Activated CD4-positive, alpha-beta T cell treated with anti-CD3 and anti-CD28 coated beads, Interleukin-2, Interleukin-4, amounts not matched to agents 100 ng/mL and 50 ng/mL, durations not matched to agents 16 hours and 8 hours (primary cell): ENCODE results near the gene SPARCL1.
"Not testable (repeated sequence)": the region's sequence is repeated elsewhere in the genome, so short reads cannot be mapped to it uniquely, and the experiment has no call there.

Source experiments
- DNase-seq: peaks from one replicate; pipeline ENCODE4 v3.0.0-alpha.2; 2020; ENCODE audit warnings: low spot score

SPARCL1 gene

GRCh38 chr4:87500092-87500462 lies 29.1 kb downstream of the SPARCL1 start:
- no peak for DNase-seq

GRCh38 chr4:87499403-87500091 lies 29.6 kb downstream of the SPARCL1 start:
- peak; percentile 81 for DNase-seq

DNA sequence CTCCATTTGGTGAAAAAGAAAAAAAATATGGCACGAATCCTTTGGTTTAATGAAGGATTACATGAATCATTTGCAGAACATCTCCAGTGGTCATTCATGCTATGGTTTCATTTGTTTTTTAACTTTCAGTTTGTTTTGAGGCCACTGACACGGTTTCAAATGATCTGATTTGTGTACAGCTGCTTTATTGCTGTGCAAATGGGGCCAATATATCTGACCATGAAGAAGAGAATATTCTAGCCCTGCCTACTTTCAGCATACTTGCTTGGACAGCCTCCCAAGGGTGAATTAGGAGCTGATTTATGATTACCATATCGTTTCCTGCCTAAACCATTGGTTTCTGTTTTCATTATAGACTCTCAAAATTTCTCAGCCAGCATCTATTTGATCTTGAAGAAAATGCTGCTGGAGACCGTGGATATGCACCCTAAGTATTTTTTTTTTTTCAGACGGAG lies 30.7 kb downstream of the SPARCL1 start:
- peak; percentile 68 for DNase-seq

DNA sequence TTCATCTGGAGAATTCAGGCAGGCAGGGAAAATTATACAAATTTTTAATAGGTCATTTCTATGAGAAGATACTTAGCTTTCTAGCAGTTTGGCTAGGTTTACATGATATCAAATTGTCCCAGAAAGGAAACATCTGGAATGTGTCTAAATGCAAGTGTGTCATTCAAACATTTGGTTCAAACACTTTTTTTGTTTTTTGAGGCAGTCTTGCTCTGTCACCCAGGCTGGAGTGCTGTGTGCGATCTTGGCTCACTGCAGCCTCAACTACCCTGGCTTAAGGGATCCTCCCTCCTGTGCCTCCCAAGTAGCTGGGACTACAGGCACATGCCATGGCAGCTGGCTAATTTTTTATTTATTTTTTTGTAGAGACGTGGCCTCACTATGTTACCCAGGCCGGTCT lies 31.6 kb downstream of the SPARCL1 start:
- DNase-seq: no peak

GRCh38 chr4:87497159-87497558 lies 32.0 kb downstream of the SPARCL1 start:
- DNase-seq: peak; percentile 30

- DNase-seq: no peak
Observed at GRCh38 chr4:87493115-87493514, 36.1 kb downstream of the SPARCL1 start.

GRCh38 chr4:87491851-87492250 lies 37.3 kb downstream of the SPARCL1 start:
- not testable (repeated sequence) for DNase-seq

- DNase-seq: no peak
Observed at GRCh38 chr4:87491436-87491835, 37.7 kb downstream of the SPARCL1 start.

- DNase-seq: no peak
Observed at GRCh38 chr4:87490664-87491369, 38.4 kb downstream of the SPARCL1 start.

DNA sequence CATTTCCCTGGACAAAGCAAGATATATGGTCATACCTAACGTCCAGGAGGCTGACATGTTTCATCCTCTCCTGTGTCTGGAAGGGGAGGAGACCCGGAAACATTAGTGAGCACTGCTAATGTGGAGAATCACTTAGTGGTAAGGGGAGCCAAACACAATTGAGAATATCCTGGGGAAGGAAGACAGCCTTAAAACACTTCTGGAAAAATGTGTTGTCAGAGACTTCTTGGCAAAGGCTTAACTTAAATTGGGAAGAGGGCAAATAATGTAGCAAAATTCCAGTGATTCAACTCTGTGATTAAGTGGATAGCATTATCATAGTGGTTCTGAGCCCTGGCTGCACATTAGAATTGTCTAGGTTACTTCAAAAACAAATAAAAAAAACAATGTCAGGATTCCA lies 39.5 kb downstream of the SPARCL1 start:
- no peak for DNase-seq

GRCh38 chr4:87488666-87489065 lies 40.5 kb downstream of the SPARCL1 start:
- not testable (repeated sequence) for DNase-seq

DNA sequence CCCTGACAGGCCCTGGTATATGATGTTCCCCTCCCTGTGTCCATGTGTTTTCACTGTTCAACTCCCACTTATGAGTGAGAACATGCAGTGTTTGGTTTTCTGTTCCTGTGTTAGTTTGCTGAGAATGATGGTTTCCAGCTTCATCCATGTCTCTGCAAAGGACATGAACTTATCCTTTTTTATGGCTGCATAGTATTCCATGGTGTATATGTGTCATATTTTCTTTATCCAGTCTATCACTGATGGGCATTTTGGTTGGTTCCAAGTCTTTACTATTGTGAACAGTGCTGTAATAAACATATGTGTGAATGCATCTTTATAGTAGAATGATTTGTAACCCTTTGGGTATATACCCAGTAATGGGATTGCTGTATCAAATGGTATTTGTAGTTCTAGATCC lies 45.9 kb downstream of the SPARCL1 start:
- DNase-seq: not testable (repeated sequence)

DNA sequence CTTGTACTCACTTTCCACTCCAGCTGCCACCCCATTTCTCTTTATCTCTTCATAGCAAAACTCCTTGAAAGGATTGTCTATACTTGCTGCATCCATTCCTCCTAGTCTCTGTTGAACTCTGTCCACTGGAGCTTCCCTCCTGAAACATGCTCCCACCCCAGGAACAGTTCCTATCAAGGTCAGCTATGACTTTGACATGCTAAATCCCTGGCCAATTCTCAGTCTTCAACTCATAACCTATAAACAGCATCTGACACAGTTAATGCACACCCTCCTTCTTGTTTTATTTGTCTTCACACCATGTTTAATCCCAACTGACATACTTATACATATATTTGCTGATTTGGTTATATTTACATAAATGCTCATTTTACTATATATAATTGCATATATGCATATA lies 47.8 kb downstream of the SPARCL1 start:
- no peak for DNase-seq

DNA sequence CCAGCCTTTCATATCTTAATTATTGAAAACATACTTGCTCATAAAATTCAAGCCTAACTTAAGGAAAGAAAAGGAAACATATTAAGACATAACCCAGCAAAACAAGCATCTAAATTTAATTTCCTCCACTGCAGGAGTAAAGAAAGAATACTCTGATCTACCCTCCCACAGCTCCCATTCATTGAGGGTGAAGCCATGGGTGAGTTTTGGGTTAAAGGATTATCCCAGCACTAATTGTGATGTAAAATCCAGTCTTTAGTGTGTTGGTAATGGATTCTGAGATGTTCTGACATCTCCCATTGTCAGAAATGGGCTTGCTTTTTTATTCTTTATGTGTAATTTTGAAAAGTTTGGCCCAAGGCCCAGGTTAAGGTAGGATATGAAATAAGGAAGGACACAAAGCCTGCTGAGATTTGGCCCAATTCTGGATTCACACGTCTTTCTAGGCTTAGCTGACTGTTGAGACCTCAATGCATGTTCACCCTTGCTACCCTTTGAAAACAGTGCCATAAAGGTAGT lies 50.4 kb downstream of the SPARCL1 start:
- DNase-seq: no peak

DNA sequence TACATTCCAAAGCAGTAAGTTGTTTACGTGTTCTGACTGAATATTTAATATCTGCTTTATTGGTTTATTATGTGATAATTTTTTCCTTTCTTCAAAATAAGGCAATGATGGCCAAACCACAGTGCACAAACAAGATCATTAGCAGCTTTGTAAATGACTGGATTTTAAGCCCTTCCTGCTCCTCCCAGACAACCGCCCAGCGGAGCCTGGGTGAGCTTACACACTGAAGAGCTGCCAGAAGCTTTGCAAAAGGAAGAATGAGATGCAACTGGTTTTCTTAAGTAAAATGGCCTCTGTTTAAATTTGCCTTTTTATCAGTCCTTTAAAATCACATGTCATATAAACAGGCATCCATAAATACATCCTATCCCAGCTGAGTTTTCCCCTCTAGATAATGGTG lies 52.2 kb downstream of the SPARCL1 start:
- no peak for DNase-seq

DNA sequence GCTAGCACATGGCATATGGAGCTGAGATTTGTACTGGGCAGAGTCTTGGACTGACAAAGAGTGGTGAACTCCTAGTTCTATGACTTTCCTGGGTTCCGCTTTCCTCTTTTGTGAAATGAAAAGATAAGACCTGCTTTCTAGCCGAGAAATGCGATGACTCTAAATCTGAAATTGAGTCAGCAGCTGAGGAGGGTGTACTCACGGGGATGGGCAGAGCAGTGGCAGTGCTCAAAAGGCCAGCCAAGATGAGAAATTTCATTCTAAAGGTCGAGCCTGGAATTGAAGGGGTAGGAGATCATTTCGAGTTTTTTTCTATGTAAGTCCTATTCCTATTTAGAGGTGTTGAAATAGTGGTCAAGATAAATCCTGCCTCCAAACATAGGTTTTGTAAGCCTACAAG lies 59.8 kb downstream of the SPARCL1 start:
- peak; percentile 54 for DNase-seq

DNA sequence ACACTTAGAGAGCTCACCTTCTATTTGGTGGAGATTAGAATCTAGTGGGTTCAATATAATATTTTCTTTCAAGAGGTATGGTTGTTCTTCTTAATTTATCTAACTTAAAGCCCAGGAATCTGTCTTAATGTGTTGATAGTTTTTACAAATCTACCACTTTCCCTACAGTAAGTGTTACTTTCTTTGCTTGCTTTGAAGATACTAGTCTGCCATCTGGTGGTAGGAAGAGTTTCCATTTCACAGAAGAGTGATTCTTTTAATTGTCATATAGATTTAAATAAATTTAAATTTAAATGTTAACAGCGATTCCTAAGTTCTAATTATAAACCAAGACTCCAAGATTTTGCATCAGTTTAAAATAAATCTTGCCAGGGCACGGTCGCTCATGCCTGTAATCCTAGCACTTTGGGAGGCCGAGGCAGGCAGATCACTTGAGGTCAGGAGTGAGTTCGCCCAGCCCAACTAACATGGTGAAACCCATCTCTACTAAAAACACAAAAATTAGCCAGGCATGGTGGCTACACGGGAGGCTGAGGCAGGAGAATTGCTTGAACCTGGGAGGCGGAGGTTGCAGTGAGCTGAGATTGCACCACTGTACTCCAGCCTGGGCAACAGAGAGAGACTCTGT lies 63.3 kb downstream of the SPARCL1 start:
- DNase-seq: peak; percentile 48

DNA sequence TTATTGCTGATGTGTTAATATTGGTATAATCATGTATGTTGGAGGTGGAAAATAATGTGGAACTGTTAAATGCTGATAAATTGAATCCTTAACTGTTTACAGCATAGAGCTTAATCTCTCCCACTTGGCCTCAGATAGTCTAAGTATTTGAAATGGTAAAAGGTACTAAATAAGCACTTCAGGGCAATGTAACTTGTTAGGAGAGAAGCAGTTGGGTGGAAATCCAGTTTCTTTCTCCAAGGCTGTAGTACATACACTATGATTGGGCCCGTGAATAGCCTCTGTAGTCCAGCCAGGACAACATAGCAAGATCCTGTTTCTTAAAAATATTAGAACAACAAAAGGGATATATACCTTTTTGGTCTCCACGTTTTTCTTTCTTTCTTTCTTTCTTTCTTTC lies 67.1 kb downstream of the SPARCL1 start:
- no peak for DNase-seq

GRCh38 chr4:87461281-87461700 lies 67.9 kb downstream of the SPARCL1 start:
- DNase-seq: no peak

DNA sequence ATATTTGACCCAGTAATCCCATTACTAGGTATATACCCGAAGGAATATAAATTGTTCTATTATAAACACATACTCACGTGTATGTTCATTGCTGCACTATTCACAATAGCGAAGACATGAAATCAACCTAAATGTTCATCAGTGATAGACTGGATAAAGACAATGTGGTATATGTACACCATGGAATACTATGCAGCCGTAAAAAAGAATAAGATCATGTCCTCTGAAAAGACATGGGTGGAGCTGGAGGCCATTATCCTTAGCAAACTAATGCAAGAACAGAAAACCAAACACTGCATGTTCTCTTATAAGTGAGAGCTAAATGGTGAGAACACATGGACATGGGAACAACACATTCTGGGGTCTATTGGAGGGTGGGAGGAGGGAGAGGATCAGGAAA lies 70.3 kb downstream of the SPARCL1 start:
- DNase-seq: no peak

DNA sequence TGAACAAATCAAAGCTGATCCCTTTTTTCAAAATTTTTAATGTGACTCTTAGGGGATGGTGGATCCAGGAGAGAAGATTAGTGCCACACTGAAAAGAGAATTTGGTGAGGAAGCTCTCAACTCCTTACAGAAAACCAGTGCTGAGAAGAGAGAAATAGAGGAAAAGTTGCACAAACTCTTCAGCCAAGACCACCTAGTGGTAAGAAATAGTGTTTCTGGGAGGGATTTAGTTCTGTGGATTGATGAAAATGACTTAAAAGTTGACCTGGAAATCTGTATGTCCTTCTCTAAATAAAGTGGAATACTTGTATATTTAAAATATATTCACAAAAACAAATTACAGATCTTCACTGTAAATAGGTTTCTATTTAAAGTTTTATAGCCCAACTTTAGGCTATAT lies 77.6 kb downstream of the SPARCL1 start:
- DNase-seq: no peak

DNA sequence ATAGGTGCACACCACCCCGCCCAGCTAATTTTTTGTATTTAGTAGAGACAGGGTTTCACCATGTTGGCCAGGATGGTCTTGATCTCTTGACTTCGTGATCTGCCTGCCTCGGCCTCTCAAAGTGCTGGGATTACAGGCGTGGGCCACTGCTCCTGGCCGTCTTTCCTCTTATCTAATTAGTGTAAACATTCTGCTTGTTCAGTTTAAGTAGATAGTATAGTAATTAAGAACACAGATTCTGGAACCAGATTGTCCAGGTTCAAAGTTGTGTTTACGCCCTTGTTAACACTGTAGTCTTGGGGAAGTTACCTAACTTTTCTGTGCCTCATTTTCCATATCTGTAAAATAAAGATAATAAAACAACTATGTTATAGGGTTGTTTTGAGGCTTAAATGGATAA lies 82.8 kb downstream of the SPARCL1 start:
- DNase-seq: not testable (repeated sequence)

- DNase-seq: no peak
Observed at GRCh38 chr4:87445964-87446363, 83.2 kb downstream of the SPARCL1 start.
